ENCODE results near the gene RAB35. TPM values are rescaled to one million over a fixed set of nuclear protein-coding genes. Genes with fewer than 3 reads are reported as not detected.

The RAB35 gene
- total RNA-seq, 1 experiment from 2014 or later, result 68.2 TPM

GRCh38 chr12:120090206-120090605, 26.3 kb downstream of the RAB35 start:
- no peaks in the 10 kb centered on the region for H3K9me3 Mint-ChIP-seq (ENCODE audit: low read depth, unreplicated experiment)
- no peak overlapping the region for H3K27ac Mint-ChIP-seq (ENCODE audit: unreplicated experiment)
- peaks cover 15% of the 10 kb centered on the region for H3K4me1 Mint-ChIP-seq (ENCODE audit: low read depth, unreplicated experiment)
- CTCF ChIA-PET, result no interaction called here
- no TSS peak for BruUV-seq (replicated peaks)
- H3K36me3 Mint-ChIP-seq (ENCODE audit: insufficient read depth, unreplicated experiment), result peaks cover 53% of the 10 kb centered on the region
- no peak overlapping the region for H3K4me3 Mint-ChIP-seq (ENCODE audit: low read depth, unreplicated experiment)
- TF ChIP-seq, protein P1, sequence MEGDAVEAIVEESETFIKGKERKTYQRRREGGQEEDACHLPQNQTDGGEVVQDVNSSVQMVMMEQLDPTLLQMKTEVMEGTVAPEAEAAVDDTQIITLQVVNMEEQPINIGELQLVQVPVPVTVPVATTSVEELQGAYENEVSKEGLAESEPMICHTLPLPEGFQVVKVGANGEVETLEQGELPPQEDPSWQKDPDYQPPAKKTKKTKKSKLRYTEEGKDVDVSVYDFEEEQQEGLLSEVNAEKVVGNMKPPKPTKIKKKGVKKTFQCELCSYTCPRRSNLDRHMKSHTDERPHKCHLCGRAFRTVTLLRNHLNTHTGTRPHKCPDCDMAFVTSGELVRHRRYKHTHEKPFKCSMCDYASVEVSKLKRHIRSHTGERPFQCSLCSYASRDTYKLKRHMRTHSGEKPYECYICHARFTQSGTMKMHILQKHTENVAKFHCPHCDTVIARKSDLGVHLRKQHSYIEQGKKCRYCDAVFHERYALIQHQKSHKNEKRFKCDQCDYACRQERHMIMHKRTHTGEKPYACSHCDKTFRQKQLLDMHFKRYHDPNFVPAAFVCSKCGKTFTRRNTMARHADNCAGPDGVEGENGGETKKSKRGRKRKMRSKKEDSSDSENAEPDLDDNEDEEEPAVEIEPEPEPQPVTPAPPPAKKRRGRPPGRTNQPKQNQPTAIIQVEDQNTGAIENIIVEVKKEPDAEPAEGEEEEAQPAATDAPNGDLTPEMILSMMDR (IDR thresholded peaks at IDR 0.05; ENCODE audit: unreplicated experiment), result no peak
- intact Hi-C loops (cut with micrococcal nuclease; ENCODE audit: unreplicated experiment), result no loop called here
- H3K27me3 Mint-ChIP-seq (ENCODE audit: unreplicated experiment), result no peaks in the 10 kb centered on the region
- no peak for DNase-seq

DNA sequence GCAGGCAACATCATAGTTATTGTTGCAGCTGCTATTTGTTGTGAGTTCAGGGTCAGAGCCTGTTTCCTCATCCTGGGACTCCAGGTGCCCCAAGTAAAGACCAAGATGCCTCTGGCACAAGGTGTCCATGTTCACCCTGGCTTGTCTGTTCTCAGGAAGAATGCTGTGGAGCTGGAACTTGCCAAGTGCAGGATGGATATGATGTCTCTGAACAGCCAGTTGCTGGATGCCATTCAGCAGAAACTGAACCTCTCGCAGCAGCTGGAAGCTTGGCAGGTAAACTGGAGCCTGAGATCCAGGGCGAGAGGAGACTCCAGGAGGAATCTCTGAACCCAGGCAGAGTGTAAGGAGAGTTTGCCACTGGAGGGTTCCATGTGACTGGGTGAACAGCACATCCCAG, 26.8 kb downstream of the RAB35 start:
- BruUV-seq (replicated peaks), result no TSS peak
- Mint-ChIP-seq H3K27me3 (ENCODE audit: unreplicated experiment) (no peaks in the 10 kb centered on the region), H3K27ac (ENCODE audit: unreplicated experiment) (no peak overlapping the region), H3K9me3 (ENCODE audit: low read depth, unreplicated experiment) (no peaks in the 10 kb centered on the region), H3K4me3 (ENCODE audit: low read depth, unreplicated experiment) (no peak overlapping the region), H3K36me3 (ENCODE audit: insufficient read depth, unreplicated experiment) (peaks cover 52% of the 10 kb centered on the region), H3K4me1 (ENCODE audit: low read depth, unreplicated experiment) (peaks cover 15% of the 10 kb centered on the region)
- intact Hi-C loops (cut with micrococcal nuclease; ENCODE audit: unreplicated experiment), result loop anchor here (10.0 kb wide), 1 partner anchor 155 kb away; no protein-coding TSS in a partner anchor
- CTCF ChIA-PET, result no interaction called here
- TF ChIP-seq, protein P1 (IDR thresholded peaks at IDR 0.05; ENCODE audit: unreplicated experiment), result no peak
- no peak for DNase-seq

DNA sequence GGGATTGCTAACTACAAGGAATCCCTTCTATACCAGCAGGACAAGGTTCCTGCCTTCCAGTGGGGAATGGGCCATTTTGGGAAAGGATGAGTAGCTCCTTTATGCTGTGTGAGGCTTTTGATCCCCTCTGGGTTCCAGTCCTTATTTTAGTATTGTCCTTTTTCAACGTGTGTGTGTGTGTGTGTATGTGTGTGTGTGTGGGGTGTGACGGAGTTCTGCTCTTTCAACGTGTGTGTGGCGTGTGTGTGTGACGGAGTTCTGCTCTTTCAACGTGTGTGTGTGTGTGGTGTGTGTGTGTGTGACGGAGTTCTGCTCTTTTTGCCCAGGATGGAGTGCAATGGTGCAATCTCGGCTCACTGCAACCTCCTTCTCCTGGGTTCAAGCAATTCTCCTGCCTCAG, 27.4 kb downstream of the RAB35 start:
- H3K27ac Mint-ChIP-seq (ENCODE audit: unreplicated experiment), result peak overlapping the region; percentile 6
- no peaks in the 10 kb centered on the region for H3K9me3 Mint-ChIP-seq (ENCODE audit: low read depth, unreplicated experiment)
- TF ChIP-seq, protein P1 (IDR thresholded peaks at IDR 0.05; ENCODE audit: unreplicated experiment), result no peak
- no peak overlapping the region for H3K4me3 Mint-ChIP-seq (ENCODE audit: low read depth, unreplicated experiment)
- BruUV-seq (replicated peaks), result TSS peak; percentile 21
- no peak for DNase-seq
- peaks cover 49% of the 10 kb centered on the region for H3K36me3 Mint-ChIP-seq (ENCODE audit: insufficient read depth, unreplicated experiment)
- H3K4me1 Mint-ChIP-seq (ENCODE audit: low read depth, unreplicated experiment), result peaks cover 15% of the 10 kb centered on the region
- CTCF ChIA-PET, result interaction anchor here (0.6 kb wide), 1 partner anchor 26 kb away, joined by 4 read pairs; no protein-coding TSS in a partner anchor
- H3K27me3 Mint-ChIP-seq (ENCODE audit: unreplicated experiment), result no peaks in the 10 kb centered on the region
- intact Hi-C loops (cut with micrococcal nuclease; ENCODE audit: unreplicated experiment), result loop anchor here (10.0 kb wide), 1 partner anchor 154 kb away; no protein-coding TSS in a partner anchor

GRCh38 chr12:120086801-120087621, 29.5 kb downstream of the RAB35 start:
- DNase-seq, result peak; percentile 99
- peak overlapping the region; percentile 82 for H3K27ac Mint-ChIP-seq (ENCODE audit: unreplicated experiment)
- H3K9me3 Mint-ChIP-seq (ENCODE audit: low read depth, unreplicated experiment), result no peaks in the 10 kb centered on the region
- no TSS peak for BruUV-seq (replicated peaks)
- CTCF ChIA-PET, result interaction anchor here (0.8 to 1.2 kb wide), 9 partner anchors 8 to 204 kb away, joined by 3 to 8 read pairs (median 4); partner anchors contain the start of gene BICDL1
- H3K4me1 Mint-ChIP-seq (ENCODE audit: low read depth, unreplicated experiment), result peaks cover 15% of the 10 kb centered on the region
- TF ChIP-seq, protein P1 (IDR thresholded peaks at IDR 0.05; ENCODE audit: unreplicated experiment), result peak; percentile 95
- H3K27me3 Mint-ChIP-seq (ENCODE audit: unreplicated experiment), result no peaks in the 10 kb centered on the region
- peaks cover 40% of the 10 kb centered on the region for H3K36me3 Mint-ChIP-seq (ENCODE audit: insufficient read depth, unreplicated experiment)
- H3K4me3 Mint-ChIP-seq (ENCODE audit: low read depth, unreplicated experiment), result peak overlapping the region; percentile 71
- intact Hi-C loops (cut with micrococcal nuclease; ENCODE audit: unreplicated experiment), result loop anchor here (10.0 kb wide), 1 partner anchor 152 kb away; no protein-coding TSS in a partner anchor
